Sigmoid colon (tissue), 4 donors: ENCODE results near the gene OPALIN.
A peak's percentile ranks its signal among the peaks of the same experiment; 100 is the strongest.

ENCODE experiments used
- CTCF ChIP-seq, 4 experiments: fragments of 450-650 bp in 3 of 4; fragments of 200-600 bp in 1 of 4; IDR thresholded peaks; one replicate each; pipeline ENCODE4 v1.5.1; 2016 to 2019; ENCODE audit warnings: antibody characterized with exemption in 4 of 4, mild to moderate bottlenecking in 3 of 4, moderate library complexity in 2 of 4
- POLR2A ChIP-seq, 2 donors: fragments of 450-650 bp; IDR thresholded peaks; one replicate each; pipeline ENCODE4 v1.6.1; 2016; ENCODE audit warnings: antibody characterized with exemption in 2 of 2, mild to moderate bottlenecking in 2 of 2, moderate library complexity in 2 of 2
- POLR2AphosphoS5 ChIP-seq, 4 donors: sonication (generic); formaldehyde crosslinking; IDR thresholded peaks; one replicate each; pipeline ENCODE4 v1.6.1; 2017; ENCODE audit warnings: antibody characterized with exemption in 4 of 4

DNA sequence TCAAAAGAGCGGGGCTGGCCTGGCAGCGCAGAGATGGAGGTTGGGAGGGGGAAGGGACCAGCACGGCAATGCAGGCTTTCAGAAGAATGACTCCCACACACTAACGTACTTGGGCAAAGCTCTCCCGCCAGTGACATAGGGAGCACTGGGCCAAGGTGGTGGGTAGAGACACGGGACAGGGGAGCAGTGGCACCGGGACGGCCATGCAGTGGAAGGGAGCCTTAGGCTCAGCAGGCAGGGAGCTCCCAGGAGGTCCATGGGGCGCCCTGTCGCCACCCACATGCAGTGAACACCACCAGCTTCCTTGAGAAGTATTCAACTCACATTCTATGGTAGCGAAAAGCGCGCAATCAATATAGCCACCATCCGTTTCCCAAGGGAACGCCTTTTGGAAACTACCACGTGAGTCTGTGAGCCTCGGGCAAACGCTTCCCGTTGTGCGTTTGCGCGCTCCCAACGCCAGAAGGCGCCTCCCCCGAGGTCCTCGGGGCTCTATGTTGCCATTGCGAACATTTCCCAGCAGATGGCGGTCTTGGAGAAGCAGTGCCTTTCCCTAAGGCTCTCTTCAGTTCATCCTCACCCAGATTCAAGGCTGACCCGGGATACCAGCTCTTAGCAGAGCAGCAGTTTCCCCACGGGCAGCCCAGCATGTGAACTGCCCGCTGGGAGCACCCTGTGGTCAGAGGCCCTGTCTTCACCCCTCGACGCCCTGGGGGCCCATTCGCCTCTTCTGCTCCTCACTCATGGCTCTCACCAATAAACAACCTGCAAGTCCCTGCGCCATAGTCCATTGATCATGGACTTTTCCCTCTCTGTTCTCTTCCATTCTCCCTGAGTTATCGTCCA lies 16.4 kb upstream of the OPALIN start:
- TF ChIP-seq CTCF (IDR thresholded peaks at IDR 0.05) (peak; percentile 92 to 99 (median 96)), POLR2AphosphoS5 (IDR thresholded peaks at IDR 0.05) (peak in 3 of 4 donors; percentile 43 to 49 (median 49)), POLR2A (IDR thresholded peaks at IDR 0.05) (no peak)
